ENCODE data around the gene SPIN2B.
A peak's percentile ranks its signal among the peaks of the same experiment; 100 is the strongest.
"Not testable (repeated sequence)": the region's sequence is repeated elsewhere in the genome, so short reads cannot be mapped to it uniquely, and the experiment has no call there.

Gene SPIN2B

GRCh38 chrX:57121162-57121755 is at the start of gene SPIN2B:
SPIN2B (minus strand) TSS chrX:57121548.
- DNase-seq = peak; percentile 65

DNA sequence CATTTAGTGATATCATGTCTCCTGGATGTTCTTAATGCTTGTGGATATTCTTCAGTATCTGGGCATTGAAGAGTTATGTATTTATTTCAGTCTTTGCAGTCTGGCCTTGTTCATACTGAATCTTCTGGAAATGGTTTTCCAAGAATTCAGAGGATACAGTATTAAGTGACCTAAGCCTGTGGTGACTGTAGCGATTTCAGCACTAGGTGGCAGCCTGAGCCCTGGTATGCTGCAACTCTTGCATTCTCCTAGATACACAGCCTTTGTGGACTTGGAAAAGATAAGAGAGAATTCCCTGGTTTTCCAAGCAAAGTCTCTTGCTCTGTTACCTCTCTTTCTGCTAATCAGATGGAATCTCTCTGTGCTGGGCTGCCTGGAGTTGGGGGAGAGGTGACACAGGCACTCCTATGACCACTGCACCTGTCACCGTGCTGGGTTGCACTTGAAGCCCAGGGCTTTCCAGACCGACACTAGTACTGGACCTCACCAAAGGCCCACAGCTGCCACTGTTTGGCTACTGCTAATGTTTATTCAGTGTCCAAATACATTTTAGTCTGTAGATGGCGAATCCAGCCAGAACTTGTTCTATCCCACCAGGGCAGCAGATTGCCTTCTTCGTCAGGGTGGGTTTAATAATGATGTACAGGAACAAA is 35.2 kb upstream of the SPIN2B start:
- DNase-seq = peak; percentile 3

DNA sequence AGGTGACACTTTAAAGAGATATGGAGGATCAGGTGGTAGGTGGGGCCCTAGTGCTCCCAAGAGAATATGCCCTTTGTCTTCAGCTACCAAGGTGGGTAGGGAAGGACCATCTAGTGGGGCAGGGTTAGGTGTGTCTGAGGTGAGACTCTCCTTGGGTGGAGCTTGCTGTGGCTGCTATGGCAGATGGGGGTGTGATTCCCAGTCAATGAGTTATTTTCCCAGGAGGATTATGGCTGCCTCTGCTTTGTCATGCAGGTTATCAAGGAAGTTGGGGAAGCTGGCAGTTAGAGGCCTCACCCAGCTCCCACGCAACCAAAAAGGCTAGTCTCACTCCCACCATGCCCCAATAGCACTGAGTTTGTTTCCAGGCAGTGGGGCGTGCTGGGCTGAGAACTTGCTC is 33.8 kb upstream of the SPIN2B start:
- DNase-seq = no peak

GRCh38 chrX:57152222-57152621 is 30.9 kb upstream of the SPIN2B start:
- DNase-seq = not testable (repeated sequence)

- no peak for DNase-seq
These were observed 17.3 kb upstream of the SPIN2B start for GRCh38 chrX:57138674-57139073.

- DNase-seq = no peak
These were observed 16.2 kb upstream of the SPIN2B start for GRCh38 chrX:57137501-57137900.

GRCh38 chrX:57137073-57137472 is 15.7 kb upstream of the SPIN2B start, which contains the start of gene SPIN2A:
SPIN2A (minus strand) TSS chrX:57137397; CDS start chrX:57136597, 800 bp downstream.
- DNase-seq = peak; percentile 3

DNA sequence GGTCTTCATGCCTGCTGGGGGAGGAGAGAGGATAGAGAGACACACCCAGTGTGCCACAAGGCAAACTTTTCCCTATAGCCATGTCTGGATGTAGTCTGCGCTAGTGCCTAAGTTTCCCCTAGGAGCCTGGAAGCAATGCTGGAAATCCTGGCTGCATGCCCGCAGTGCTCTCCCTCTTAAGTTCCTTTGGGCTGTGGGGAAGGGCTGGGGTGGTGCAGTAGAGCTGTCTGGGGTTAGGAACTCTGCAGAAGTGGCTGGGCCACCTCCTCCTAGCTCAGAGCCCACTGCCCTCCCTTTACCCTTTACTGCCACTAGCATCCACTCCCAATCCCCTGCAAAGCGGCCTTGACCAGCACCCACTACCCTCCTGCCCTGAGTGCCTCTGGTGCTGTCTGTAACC is 15.2 kb upstream of the SPIN2B start:
- not testable (repeated sequence) for DNase-seq

DNA sequence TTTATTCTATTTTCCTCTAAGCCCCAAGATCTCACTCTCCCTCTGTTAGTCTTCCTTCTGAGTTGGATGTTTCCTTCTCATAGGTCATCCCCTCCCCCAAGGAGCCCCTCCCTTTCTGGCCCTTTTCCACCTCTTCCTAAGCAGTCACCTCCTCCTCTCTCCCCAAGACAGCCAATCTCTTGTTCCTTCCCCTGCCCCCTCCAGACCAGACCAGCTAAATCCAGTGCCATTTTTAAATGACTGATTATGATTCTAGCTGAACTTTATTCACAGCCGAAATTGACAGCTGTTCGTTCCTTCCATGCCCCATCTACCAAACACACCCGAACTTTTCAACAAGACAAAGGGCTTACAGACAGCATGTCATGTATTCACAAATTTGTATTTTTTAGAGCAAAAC is 13.9 kb upstream of the SPIN2B start:
- no peak for DNase-seq

- DNase-seq = no peak
These were observed 13.4 kb upstream of the SPIN2B start for GRCh38 chrX:57134702-57135101.

GRCh38 chrX:57133706-57134105 is 12.4 kb upstream of the SPIN2B start:
- DNase-seq = no peak

- not testable (repeated sequence) for DNase-seq
These were observed 11.9 kb upstream of the SPIN2B start for GRCh38 chrX:57133284-57133683.

GRCh38 chrX:57132046-57132445 is 10.7 kb upstream of the SPIN2B start:
- no peak for DNase-seq

- DNase-seq = no peak
These were observed 468 bp upstream of the SPIN2B start for GRCh38 chrX:57121816-57122215.

- DNase-seq = not testable (repeated sequence)
These were observed 658 bp downstream of the SPIN2B start for GRCh38 chrX:57120619-57121161.

GRCh38 chrX:57119416-57119815 is 1.9 kb downstream of the SPIN2B start:
- no peak for DNase-seq

- DNase-seq = not testable (repeated sequence)
These were observed 3.8 kb downstream of the SPIN2B start for GRCh38 chrX:57117566-57117965.

DNA sequence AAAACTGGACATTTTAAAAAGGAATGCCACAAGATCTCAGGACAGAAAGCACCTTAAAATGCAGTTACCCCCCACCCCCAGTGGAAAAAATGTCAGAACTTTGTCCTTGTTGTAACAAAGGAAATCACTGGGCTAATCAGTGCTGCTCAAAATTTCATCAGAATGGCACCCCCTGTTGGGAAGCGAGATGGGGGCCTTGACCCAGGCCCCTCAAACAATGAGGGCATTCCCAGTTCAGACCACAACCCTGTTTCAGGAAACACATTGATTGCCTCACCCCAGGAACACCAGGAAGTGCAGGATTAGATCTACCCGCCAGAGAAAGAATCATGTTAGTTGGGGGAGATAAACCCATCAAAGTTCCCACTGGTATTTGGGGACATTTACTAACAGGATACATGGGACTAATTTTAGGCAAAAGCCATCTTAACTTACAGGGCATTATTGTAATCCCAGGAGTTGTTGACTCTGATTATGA is 16.4 kb downstream of the SPIN2B start:
- no peak for DNase-seq

DNA sequence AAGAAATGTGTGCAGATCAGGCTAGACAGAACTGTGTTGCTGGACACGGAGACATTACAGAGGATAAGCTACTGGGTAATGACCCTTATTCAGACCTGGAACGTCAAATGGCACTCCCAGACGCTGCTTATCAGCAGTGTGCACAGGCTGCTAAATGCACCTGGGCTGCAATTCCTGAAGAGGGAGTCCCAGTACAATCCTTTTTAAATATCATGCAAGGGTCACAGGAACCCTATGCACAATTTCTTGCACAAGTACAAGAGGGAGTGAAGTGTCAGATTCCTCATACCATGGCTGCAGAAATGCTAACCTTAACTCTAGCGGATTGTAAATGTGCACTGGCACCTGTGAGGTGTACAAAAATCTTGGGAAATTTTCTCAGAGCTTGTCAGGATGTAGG is 16.9 kb downstream of the SPIN2B start:
- DNase-seq = no peak

GRCh38 chrX:57103489-57103888 is 17.9 kb downstream of the SPIN2B start:
- no peak for DNase-seq

- DNase-seq = not testable (repeated sequence)
These were observed 18.4 kb downstream of the SPIN2B start for GRCh38 chrX:57102918-57103317.

DNA sequence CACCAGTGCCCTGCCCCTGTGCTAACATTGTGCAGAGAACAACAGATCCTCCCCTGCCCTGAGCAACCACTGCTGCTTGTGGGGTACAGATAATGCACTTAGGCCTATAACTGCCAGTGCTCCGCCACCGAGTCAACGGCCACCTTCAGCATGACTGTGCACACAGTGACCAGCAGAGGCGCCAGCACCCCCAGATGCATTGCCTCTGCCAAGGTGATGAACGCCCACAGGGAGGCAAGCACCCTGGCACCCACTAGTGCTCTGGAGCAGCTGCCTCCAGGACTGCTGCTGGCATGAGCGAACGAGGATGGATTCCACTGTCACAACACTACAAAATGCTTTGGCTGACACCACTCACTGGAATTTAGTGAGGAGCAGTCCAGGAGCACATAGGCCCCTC is 38.2 kb downstream of the SPIN2B start:
- no peak for DNase-seq

GRCh38 chrX:57074458-57074857 is 46.9 kb downstream of the SPIN2B start:
- DNase-seq = no peak
